ENCODE measurements around the gene DIAPH3. TPM values are rescaled to one million over a fixed set of nuclear protein-coding genes. Genes with fewer than 3 reads are reported as not detected.

The DIAPH3 gene
- total and polyA plus RNA-seq, 2 of the 8 experiments (the other 6 are each of a cell fraction or from before 2014, with no cell fraction given) = 8.0 to 30.8 TPM

DNA sequence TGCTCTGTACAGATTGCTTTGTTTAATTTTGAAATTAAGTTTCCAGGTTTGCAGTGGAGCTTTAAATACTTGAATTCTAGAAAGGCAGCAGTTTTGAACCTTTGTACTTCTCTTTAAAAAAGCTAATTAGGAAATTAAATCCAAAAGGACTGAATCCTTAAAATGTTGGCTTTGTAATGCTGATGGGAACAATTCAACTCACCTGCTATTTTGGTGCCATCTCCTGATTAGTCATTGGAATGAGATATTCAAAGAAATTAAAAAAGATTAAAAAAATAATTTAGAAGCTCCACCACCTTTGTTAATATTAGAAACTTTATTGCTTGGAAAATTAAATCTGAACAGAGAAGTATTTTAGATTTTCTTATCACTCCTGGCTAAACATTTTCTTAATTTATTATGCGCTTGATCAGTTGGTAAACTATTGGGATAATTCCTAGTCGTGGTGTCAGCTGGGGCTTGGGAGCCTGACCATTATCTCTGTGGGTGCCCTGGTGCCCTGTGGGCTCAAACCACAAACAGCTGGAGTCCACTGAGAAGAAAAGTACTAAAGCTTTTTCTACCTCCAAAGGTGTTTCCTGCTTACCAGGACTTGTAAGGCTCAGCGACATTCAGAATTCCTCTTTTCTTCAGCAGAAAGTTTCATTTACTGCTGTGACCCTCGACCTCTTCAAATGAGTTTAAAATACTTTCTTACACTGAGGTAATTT is 540.4 kb downstream of the DIAPH3 start (continued):
- TF ChIP-seq SAP30 (IDR thresholded peaks at IDR 0.05; ENCODE audit: insufficient read depth, insufficient replicate concordance, low read length) = no peak
- no peak for TF ChIP-seq SP2 (IDR thresholded peaks at IDR 0.05; ENCODE audit: low read length)

All from H1 (cell line).